IMR-90 (cell line): ENCODE data around the gene OR51B4. TPM values are rescaled to one million over a fixed set of nuclear protein-coding genes. Genes with fewer than 3 reads are reported as not detected.

Experiments used
- ATAC-seq: fragments of 200-7000 bp; cut with Tn5 transposase; 2 replicates; pipeline ENCODE4 v1.9.1; 2020; ENCODE audit warnings: low read depth, mild to moderate bottlenecking, moderate library complexity
- BruUV-seq: library from RNA; stranded (reverse); fragments of 400-500 nt; replicated peaks from 2 replicates; lab custom pipeline; 2021; lab: Mats Ljungman, UMichigan
- CTCF ChIA-PET: fragments of 300-600 bp; formaldehyde crosslinking; extraction: SDS; loops from one replicate; lab custom pipeline; 2021; ENCODE audit warnings: antibody characterized with exemption; lab: Yijun Ruan, JAX
- POLR2A ChIA-PET: fragments of 300-600 bp; sonication (Branson Sonifier 250); formaldehyde crosslinking; loops from one replicate; lab custom pipeline; 2022; ENCODE audit warnings: antibody characterized with exemption; ENCODE audit not compliant: unreplicated experiment; lab: Charles Lee
- DNase-seq: peaks from one replicate; pipeline ENCODE4 v3.0.0; 2013
- H2AFZ ChIP-seq: replicated peaks from 2 replicates; pipeline ENCODE3; 2013; ENCODE audit warnings: low read length, mild to moderate bottlenecking; ENCODE audit not compliant: poor library complexity
- H2AK5ac ChIP-seq: 2 replicates; pipeline ENCODE4 v1.6.1; 2013; ENCODE audit warnings: low read depth, low read length, inconsistent platforms
- H2AK9ac ChIP-seq: replicated peaks from 2 replicates; pipeline ENCODE3; 2013; ENCODE audit warnings: mild to moderate bottlenecking, low read depth, low read length, moderate library complexity; ENCODE audit not compliant: poor library complexity
- H2BK120ac ChIP-seq: 2 replicates; pipeline ENCODE4 v1.6.1; 2013; ENCODE audit warnings: low read depth, low read length, inconsistent platforms
- H2BK15ac ChIP-seq: 3 replicates; pipeline ENCODE4 v1.6.1; 2013; ENCODE audit warnings: low read depth, low read length, inconsistent platforms
- H2BK20ac ChIP-seq: 2 replicates; pipeline ENCODE4 v1.6.1; 2013; ENCODE audit warnings: low read depth, mild to moderate bottlenecking, inconsistent platforms, low read length, moderate library complexity
- H2BK5ac ChIP-seq: 2 replicates; pipeline ENCODE4 v1.6.1; 2013; ENCODE audit warnings: mild to moderate bottlenecking, low read depth, low read length, inconsistent platforms; ENCODE audit not compliant: poor library complexity, severe bottlenecking
- H3K14ac ChIP-seq: replicated peaks from 2 replicates; pipeline ENCODE4 v1.6.1; 2013; ENCODE audit warnings: low read depth, low read length, inconsistent platforms
- H3K18ac ChIP-seq: 2 replicates; pipeline ENCODE4 v1.6.1; 2013; ENCODE audit warnings: low read depth, low read length, control low read depth
- H3K23ac ChIP-seq: 2 replicates; pipeline ENCODE4 v1.6.1; 2013; ENCODE audit warnings: low read depth, low read length, inconsistent platforms
- H3K27ac ChIP-seq: 2 replicates; pipeline ENCODE4 v1.5.1; 2013; ENCODE audit warnings: mild to moderate bottlenecking, control low read depth, low read length; ENCODE audit not compliant: insufficient read depth
- H3K27me3 ChIP-seq: 2 replicates; pipeline ENCODE4 v1.6.1; 2013; ENCODE audit warnings: low read length; ENCODE audit not compliant: control insufficient read depth, insufficient read depth
- H3K36me3 ChIP-seq: 2 replicates; pipeline ENCODE4 v1.6.1; 2013; ENCODE audit warnings: low read length, mixed read lengths; ENCODE audit not compliant: control insufficient read depth, insufficient read depth
- H3K4ac ChIP-seq: 2 replicates; pipeline ENCODE4 v1.6.1; 2013; ENCODE audit warnings: low read depth, low read length, inconsistent platforms
- H3K4me1 ChIP-seq: 2 replicates; pipeline ENCODE4 v1.6.1; 2013; ENCODE audit warnings: low read length, mixed read lengths; ENCODE audit not compliant: control insufficient read depth, insufficient read depth
- H3K4me2 ChIP-seq: 2 replicates; pipeline ENCODE4 v1.6.1; 2013; ENCODE audit warnings: low read depth, mild to moderate bottlenecking, control low read depth, low read length, moderate library complexity
- H3K4me3 ChIP-seq: 2 replicates; pipeline ENCODE4 v1.5.1; 2013; ENCODE audit warnings: low read depth, mild to moderate bottlenecking, control low read depth, low read length, moderate library complexity; ENCODE audit not compliant: insufficient read depth
- H3K56ac ChIP-seq: 2 replicates; pipeline ENCODE4 v1.6.1; 2013; ENCODE audit warnings: low read length, inconsistent platforms; ENCODE audit not compliant: insufficient read depth; ENCODE audit errors: extremely low read depth
- H3K79me1 ChIP-seq, 2 experiments: 2 replicates each; pipeline ENCODE4 v1.6.1; 2013; ENCODE audit warnings: low read length in 2 of 2, inconsistent platforms in 1 of 2, low read depth in 1 of 2
- H3K9ac ChIP-seq: 2 replicates; pipeline ENCODE4 v1.6.1; 2013; ENCODE audit warnings: low read depth, low read length, control low read depth
- H3K9me1 ChIP-seq: 2 replicates; pipeline ENCODE4 v1.6.1; 2013; ENCODE audit warnings: low read length, inconsistent platforms; ENCODE audit not compliant: insufficient read depth
- H3K9me3 ChIP-seq: 2 replicates; pipeline ENCODE4 v1.6.1; 2013; ENCODE audit warnings: low read length; ENCODE audit not compliant: control insufficient read depth, insufficient read depth
- H4K20me1 ChIP-seq: 2 replicates; pipeline ENCODE4 v1.6.1; 2013; ENCODE audit warnings: low read length, inconsistent platforms; ENCODE audit not compliant: insufficient read depth
- H4K5ac ChIP-seq: 2 replicates; pipeline ENCODE4 v1.6.1; 2013; ENCODE audit warnings: mild to moderate bottlenecking, low read depth, low read length, control low read depth
- H4K8ac ChIP-seq, 2 experiments: 2 replicates each; pipeline ENCODE4 v1.6.1; 2013; ENCODE audit warnings: low read depth in 2 of 2, low read length in 2 of 2, control low read depth in 1 of 2, inconsistent platforms in 1 of 2
- H4K91ac ChIP-seq: 2 replicates; pipeline ENCODE4 v1.6.1; 2013; ENCODE audit warnings: low read depth, low read length, inconsistent platforms; ENCODE audit not compliant: insufficient read depth
- BHLHE40 ChIP-seq: fragments of 150-350 bp; IDR thresholded peaks from 2 replicates; pipeline ENCODE4 v1.6.1; 2016; ENCODE audit warnings: mild to moderate bottlenecking, low read depth, low read length
- CHD1 ChIP-seq: IDR thresholded peaks from 2 replicates; pipeline ENCODE4 v1.6.1; 2012; ENCODE audit warnings: low read depth, low read length, improper control_type of control experiment
- FOS ChIP-seq: fragments of 150-350 bp; IDR thresholded peaks from 2 replicates; pipeline ENCODE4 v1.6.1; 2016; ENCODE audit warnings: low read depth, low read length
- MAFK ChIP-seq: IDR thresholded peaks from 2 replicates; pipeline ENCODE4 v1.6.1; 2012; ENCODE audit warnings: low read depth, low read length, improper control_type of control experiment
- MAZ ChIP-seq: IDR thresholded peaks from 2 replicates; pipeline ENCODE4 v1.6.1; 2012; ENCODE audit warnings: low read depth, mild to moderate bottlenecking, low read length, improper control_type of control experiment, moderate library complexity, borderline replicate concordance
- POLR2A ChIP-seq: IDR thresholded peaks from 2 replicates; pipeline ENCODE4 v1.6.1; 2012; ENCODE audit warnings: mild to moderate bottlenecking, low read depth, low read length
- RCOR1 ChIP-seq: IDR thresholded peaks from 2 replicates; pipeline ENCODE4 v1.6.1; 2012; ENCODE audit warnings: mild to moderate bottlenecking, low read length, improper control_type of control experiment; ENCODE audit not compliant: insufficient replicate concordance
- RFX5 ChIP-seq: IDR thresholded peaks from 2 replicates; pipeline ENCODE4 v1.8.0; 2012; ENCODE audit warnings: low read depth, mild to moderate bottlenecking, low read length, moderate library complexity
- SMC3 ChIP-seq: fragments of 150-350 bp; IDR thresholded peaks from 2 replicates; pipeline ENCODE4 v1.6.1; 2016; ENCODE audit warnings: low read depth, mild to moderate bottlenecking, antibody characterized with exemption, low read length, moderate library complexity
- WGBS, 2 experiments: methylation state at CpG; one replicate each; pipeline versions ENCODE4 v1.1.5 to v1.1.7; 2013; ENCODE audit warnings: missing lambda C conversion rate in 2 of 2; ENCODE audit not compliant: insufficient read length in 1 of 2; ENCODE audit errors: extremely low coverage in 2 of 2; 5-methylcytosine and 5-hydroxymethylcytosine counted together
- dilution Hi-C: fragments of 300-500 bp; cut with HindIII; formaldehyde crosslinking; loops from one replicate; pipeline ENCODE4 v1.14.3; 2018; ENCODE audit warnings: low sequenced_read_pairs; ENCODE audit not compliant: unreplicated experiment
- in situ Hi-C: fragments of 300-500 bp; cut with MboI; formaldehyde crosslinking; loops from 3 replicates; pipeline ENCODE4 v1.14.3; 2019; ENCODE audit warnings: low sequenced_read_pairs, inconsistent platforms, mixed read lengths
- intact Hi-C: fragments of 100-400 bp; cut with micrococcal nuclease; formaldehyde crosslinking; loops from 2 replicates; pipeline ENCODE4 v1.10.0; 2022
- polyA plus RNA-seq, 3 experiments: library from polyadenylated mRNA; depleted of rRNA; stranded (reverse); fragments of >200 nt; gene quantifications; 2 replicates each; pipeline ENCODE4 v1.2.3, GENCODE V29; 2012; ENCODE audit warnings: low replicate concordance in 1 of 3
- total RNA-seq: library from RNA; depleted of rRNA; stranded (reverse); fragments of >200 nt; gene quantifications from 2 replicates; pipeline ENCODE4 v1.2.3, GENCODE V29; 2012
- TF ChIP-seq, protein P1 (sequence below): fragments of 150-350 bp; IDR thresholded peaks from 2 replicates; pipeline ENCODE4 v1.6.1; 2017; ENCODE audit warnings: mild to moderate bottlenecking, antibody characterized with exemption, low read length, low read depth
- TF ChIP-seq, protein P2 (sequence below): conservative IDR thresholded peaks from 2 replicates; pipeline ENCODE4 v1.5.1; 2012; ENCODE audit warnings: mild to moderate bottlenecking, low read depth, low read length, improper control_type of control experiment

OR51B4 gene
- total and polyA plus RNA-seq, 2 of the 4 experiments (the other 2 are of a cell fraction) = not detected

DNA sequence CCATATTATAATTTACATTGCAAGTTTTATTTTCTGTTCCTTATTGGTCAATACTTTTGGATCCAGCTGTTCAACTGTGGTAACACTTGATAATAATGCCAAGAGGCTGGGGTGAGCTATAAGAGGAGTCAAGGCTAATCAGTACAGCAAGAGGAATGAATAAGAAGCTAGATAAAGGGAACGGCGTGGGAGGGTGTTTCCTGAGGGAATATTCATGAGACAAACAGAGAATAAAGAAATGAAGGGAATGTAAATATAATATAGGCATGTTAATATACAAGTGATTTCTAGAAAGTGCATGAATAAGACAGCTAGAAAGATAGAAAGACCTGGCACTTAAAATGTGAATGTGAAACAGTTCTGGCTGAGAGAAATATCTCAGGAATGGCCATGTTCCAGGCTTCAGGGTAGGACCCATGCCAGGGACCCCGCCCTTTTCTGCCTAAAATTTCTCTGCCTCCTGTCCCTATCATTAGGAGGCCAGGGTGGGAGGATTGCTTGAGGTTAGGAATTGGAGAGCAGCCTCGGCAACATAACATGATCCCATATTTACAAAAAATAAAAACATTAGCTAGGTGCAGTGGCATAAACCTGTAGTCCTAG lies 3.9 kb downstream of the OR51B4 start:
- ChIA-PET POLR2A (no interaction called here), CTCF (interaction anchor here (1.3 kb wide), 1 partner anchor 93 kb away, joined by 4 read pairs; no protein-coding TSS in a partner anchor)
- Histone ChIP-seq H2BK120ac (peak overlapping the region; percentile 86), H3K23ac (peak overlapping the region; percentile 29; the same call in 1 of the 2 replicates), H3K27ac (peak overlapping the region; percentile 41; the same call in 1 of the 2 replicates), H3K9me1 (no peaks in the 10 kb centered on the region; the same call in 1 of the 2 replicates), H3K56ac (peak overlapping the region; percentile 50; the same call in 1 of the 2 replicates), H3K27me3 (no peaks in the 10 kb centered on the region), H4K20me1 (no peaks in the 10 kb centered on the region), H3K4me1 (peaks cover 7% of the 10 kb centered on the region; the same call in 1 of the 2 replicates), H3K18ac (peak overlapping the region; percentile 82; the same call in 1 of the 2 replicates), H2BK5ac (peak overlapping the region; percentile 89), H3K9ac (0 out of 2 replicates have a peak overlapping the region, but pooled peaks have one; percentile 7), H3K36me3 (no peaks in the 10 kb centered on the region), H3K4me2 (no peak overlapping the region), H3K79me1 (no peaks in the 10 kb centered on the region), H4K5ac (peak overlapping the region; percentile 80; the same call in 1 of the 2 replicates), H2AFZ (no peak overlapping the region), H3K4ac (peak overlapping the region; percentile 68), H4K8ac (peak overlapping the region; percentile 46 to 74; a peak in 3 of 4 replicates), H3K4me3 (no peak overlapping the region), H4K91ac (peak overlapping the region; percentile 70), H2BK15ac (peak overlapping the region; percentile 37; the same call in 1 of the 3 replicates), H3K9me3 (no peaks in the 10 kb centered on the region), H2AK9ac (no peak overlapping the region), H3K14ac (peak overlapping the region; percentile 50; the same call in 1 of the 2 replicates), H2BK20ac (peak overlapping the region; percentile 85), H2AK5ac (no peak overlapping the region; the same call in 1 of the 2 replicates)
- no TSS peak for BruUV-seq
- intact Hi-C loops (no loop called here), dilution Hi-C loops (no loop called here), in situ Hi-C loops (no loop called here)
- DNase-seq (peak; percentile 65), ATAC-seq (peak; percentile 81)
- no CpG with 5 or more reads among the region's 4 CpGs for WGBS, 2 experiments
- no peak for TF ChIP-seq MAFK
- no peak for TF ChIP-seq RFX5
- TF ChIP-seq, protein P1, sequence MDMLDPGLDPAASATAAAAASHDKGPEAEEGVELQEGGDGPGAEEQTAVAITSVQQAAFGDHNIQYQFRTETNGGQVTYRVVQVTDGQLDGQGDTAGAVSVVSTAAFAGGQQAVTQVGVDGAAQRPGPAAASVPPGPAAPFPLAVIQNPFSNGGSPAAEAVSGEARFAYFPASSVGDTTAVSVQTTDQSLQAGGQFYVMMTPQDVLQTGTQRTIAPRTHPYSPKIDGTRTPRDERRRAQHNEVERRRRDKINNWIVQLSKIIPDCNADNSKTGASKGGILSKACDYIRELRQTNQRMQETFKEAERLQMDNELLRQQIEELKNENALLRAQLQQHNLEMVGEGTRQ = no peak
- no peak for TF ChIP-seq MAZ
- TF ChIP-seq, protein P2, sequence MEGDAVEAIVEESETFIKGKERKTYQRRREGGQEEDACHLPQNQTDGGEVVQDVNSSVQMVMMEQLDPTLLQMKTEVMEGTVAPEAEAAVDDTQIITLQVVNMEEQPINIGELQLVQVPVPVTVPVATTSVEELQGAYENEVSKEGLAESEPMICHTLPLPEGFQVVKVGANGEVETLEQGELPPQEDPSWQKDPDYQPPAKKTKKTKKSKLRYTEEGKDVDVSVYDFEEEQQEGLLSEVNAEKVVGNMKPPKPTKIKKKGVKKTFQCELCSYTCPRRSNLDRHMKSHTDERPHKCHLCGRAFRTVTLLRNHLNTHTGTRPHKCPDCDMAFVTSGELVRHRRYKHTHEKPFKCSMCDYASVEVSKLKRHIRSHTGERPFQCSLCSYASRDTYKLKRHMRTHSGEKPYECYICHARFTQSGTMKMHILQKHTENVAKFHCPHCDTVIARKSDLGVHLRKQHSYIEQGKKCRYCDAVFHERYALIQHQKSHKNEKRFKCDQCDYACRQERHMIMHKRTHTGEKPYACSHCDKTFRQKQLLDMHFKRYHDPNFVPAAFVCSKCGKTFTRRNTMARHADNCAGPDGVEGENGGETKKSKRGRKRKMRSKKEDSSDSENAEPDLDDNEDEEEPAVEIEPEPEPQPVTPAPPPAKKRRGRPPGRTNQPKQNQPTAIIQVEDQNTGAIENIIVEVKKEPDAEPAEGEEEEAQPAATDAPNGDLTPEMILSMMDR = no peak
- TF ChIP-seq BHLHE40 = no peak
- TF ChIP-seq CHD1 = no peak
- TF ChIP-seq SMC3 = no peak
- TF ChIP-seq RCOR1 = no peak
- TF ChIP-seq FOS = no peak
- TF ChIP-seq POLR2A = no peak
